Panc1 (cell line): Measurements from ENCODE around the gene LEFTY2. TPM values are rescaled to one million over a fixed set of nuclear protein-coding genes. Genes with fewer than 3 reads are reported as not detected.

Experiments used
- ATAC-seq: fragments of 200-7000 bp; cut with Tn5 transposase; 2 replicates; pipeline ENCODE4 v1.9.1; 2020; ENCODE audit warnings: mild to moderate bottlenecking, moderate library complexity
- BruUV-seq: library from RNA; stranded (reverse); fragments of 400-500 nt; replicated peaks from 2 replicates; lab custom pipeline; 2021; lab: Mats Ljungman, UMichigan
- CTCF ChIA-PET: fragments of 300-600 bp; sonication (Branson Sonifier 250); formaldehyde crosslinking; loops from one replicate; lab custom pipeline; 2022; ENCODE audit warnings: antibody characterized with exemption; lab: Charles Lee
- POLR2A ChIA-PET: fragments of 300-600 bp; sonication (Branson Sonifier 250); formaldehyde crosslinking; loops from one replicate; lab custom pipeline; 2022; ENCODE audit warnings: antibody characterized with exemption; lab: Charles Lee
- DNase-seq: peaks from one replicate; pipeline ENCODE4 v3.0.0-alpha.2; 2010; ENCODE audit warnings: low read depth, low spot score
- H3K27ac ChIP-seq: 2 replicates; pipeline ENCODE4 v1.5.1; 2011; ENCODE audit warnings: mild to moderate bottlenecking, low read length, inconsistent platforms
- H3K27me3 ChIP-seq: fragments of 200-500 bp; sonication (Bioruptor generic); 2 replicates; pipeline ENCODE4 v1.6.0; 2014; ENCODE audit warnings: low read length, inconsistent platforms; ENCODE audit not compliant: control insufficient read depth, insufficient read depth
- H3K36me3 ChIP-seq: fragments of 200-500 bp; sonication (Bioruptor generic); 2 replicates; pipeline ENCODE4 v1.5.1; 2014; ENCODE audit warnings: inconsistent platforms, mild to moderate bottlenecking, low read length, moderate library complexity; ENCODE audit not compliant: control insufficient read depth, insufficient read depth
- H3K4me1 ChIP-seq: 2 replicates; pipeline ENCODE4 v1.5.1; 2011; ENCODE audit warnings: inconsistent platforms, mild to moderate bottlenecking, low read length, moderate library complexity; ENCODE audit not compliant: control insufficient read depth, insufficient read depth
- H3K4me3 ChIP-seq, 2 experiments: 2 replicates each; pipeline ENCODE4 v1.5.1; 2011 to 2012; ENCODE audit warnings: low read depth in 2 of 2, low read length in 2 of 2, mild to moderate bottlenecking in 2 of 2, inconsistent platforms in 1 of 2, moderate library complexity in 1 of 2
- H3K9me3 ChIP-seq: fragments of 200-500 bp; sonication (Bioruptor generic); 2 replicates; pipeline ENCODE4 v1.5.1; 2014; ENCODE audit warnings: low read depth, mild to moderate bottlenecking, inconsistent platforms, low read length, moderate library complexity; ENCODE audit not compliant: control insufficient read depth, insufficient read depth
- CTCF ChIP-seq: fragments of 450-650 bp; IDR thresholded peaks from 2 replicates; pipeline ENCODE4 v1.5.1; 2017; ENCODE audit warnings: mild to moderate bottlenecking
- POLR2AphosphoS5 ChIP-seq: IDR thresholded peaks from 2 replicates; pipeline ENCODE4 v1.6.1; 2012; ENCODE audit warnings: mild to moderate bottlenecking, low read depth, low read length, moderate library complexity
- REST ChIP-seq, 2 experiments: IDR thresholded peaks; 2 replicates each; pipeline ENCODE4 v1.6.1; 2011 to 2012; ENCODE audit warnings: low read depth in 2 of 2, control low read depth in 1 of 2, low read length in 1 of 2, mild to moderate bottlenecking in 1 of 2, moderate library complexity in 1 of 2; ENCODE audit not compliant: insufficient read depth in 1 of 2
- SIN3A ChIP-seq: IDR thresholded peaks from 2 replicates; pipeline ENCODE4 v1.6.1; 2012; ENCODE audit warnings: low read depth, mild to moderate bottlenecking, low read length, moderate library complexity, borderline replicate concordance; ENCODE audit not compliant: insufficient read depth
- TCF7L2 ChIP-seq: IDR thresholded peaks from 2 replicates; pipeline ENCODE4 v1.6.1; 2011; ENCODE audit warnings: mild to moderate bottlenecking, low read depth, low read length, inconsistent platforms
- in situ Hi-C: cut with HindIII; loops from 2 replicates; pipeline ENCODE4 v1.10.0; 2016; ENCODE audit warnings: low sequenced_read_pairs, low pct_unique_long_range_greater_than_20kb
- intact Hi-C: fragments of 100-400 bp; cut with micrococcal nuclease; formaldehyde crosslinking; loops from one replicate; pipeline ENCODE4 v1.10.0; 2022; ENCODE audit not compliant: unreplicated experiment
- total RNA-seq: library from RNA; stranded (reverse); gene quantifications from one replicate; pipeline ENCODE4 v1.2.1, GENCODE V29; 2021; ENCODE audit not compliant: unreplicated experiment

LEFTY2 gene
- total RNA-seq, 1 experiment from 2014 or later: not detected

GRCh38 chr1:225891229-225891972 is 49.6 kb downstream of the LEFTY2 start:
- no peak for TF ChIP-seq CTCF
- no peak for TF ChIP-seq SIN3A
- no peak for TF ChIP-seq TCF7L2
- no peak for TF ChIP-seq REST (IDR thresholded peaks at IDR 0.05; ENCODE audit: insufficient read depth in 1 of 2, low read depth in 2 of 2, low read length in 1 of 2)
- H3K27ac ChIP-seq: no peak overlapping the region
- H3K4me1 ChIP-seq: no peaks in the 10 kb centered on the region
- intact Hi-C loops: no loop called here
- in situ Hi-C loops: no loop called here
- no peak; the same call in 1 of the 2 replicates for ATAC-seq
- H3K27me3 ChIP-seq: no peaks in the 10 kb centered on the region
- no peaks in the 10 kb centered on the region for H3K36me3 ChIP-seq
- CTCF ChIA-PET: no interaction called here
- POLR2A ChIA-PET: no interaction called here
- no peak overlapping the region for H3K4me3 ChIP-seq
- no TSS peak for BruUV-seq
- no peak for DNase-seq
- no peaks in the 10 kb centered on the region for H3K9me3 ChIP-seq

- BruUV-seq: no TSS peak
- ATAC-seq: no peak
Observed at GRCh38 chr1:225890346-225891228, 50.4 kb downstream of the LEFTY2 start.

More at GRCh38 chr1:225890346-225891228, 50.4 kb downstream of the LEFTY2 start:
- no peaks in the 10 kb centered on the region for H3K9me3 ChIP-seq
- no peak for DNase-seq
- no peaks in the 10 kb centered on the region for H3K27me3 ChIP-seq
- POLR2A ChIA-PET: no interaction called here
- H3K4me1 ChIP-seq: peaks cover 4% of the 10 kb centered on the region; the same call in 1 of the 2 replicates
- CTCF ChIA-PET: no interaction called here
- in situ Hi-C loops: no loop called here
- no peak overlapping the region for H3K4me3 ChIP-seq
- TF ChIP-seq TCF7L2: no peak
- no peak for TF ChIP-seq CTCF
- no peak for TF ChIP-seq REST (IDR thresholded peaks at IDR 0.05; ENCODE audit: insufficient read depth in 1 of 2, low read depth in 2 of 2, low read length in 1 of 2)
- TF ChIP-seq SIN3A: no peak
- no peak for TF ChIP-seq POLR2AphosphoS5
- H3K36me3 ChIP-seq: no peaks in the 10 kb centered on the region
- intact Hi-C loops: no loop called here
- H3K27ac ChIP-seq: no peak overlapping the region
